ENCODE results near the gene RTN4.

RTN4 gene

DNA sequence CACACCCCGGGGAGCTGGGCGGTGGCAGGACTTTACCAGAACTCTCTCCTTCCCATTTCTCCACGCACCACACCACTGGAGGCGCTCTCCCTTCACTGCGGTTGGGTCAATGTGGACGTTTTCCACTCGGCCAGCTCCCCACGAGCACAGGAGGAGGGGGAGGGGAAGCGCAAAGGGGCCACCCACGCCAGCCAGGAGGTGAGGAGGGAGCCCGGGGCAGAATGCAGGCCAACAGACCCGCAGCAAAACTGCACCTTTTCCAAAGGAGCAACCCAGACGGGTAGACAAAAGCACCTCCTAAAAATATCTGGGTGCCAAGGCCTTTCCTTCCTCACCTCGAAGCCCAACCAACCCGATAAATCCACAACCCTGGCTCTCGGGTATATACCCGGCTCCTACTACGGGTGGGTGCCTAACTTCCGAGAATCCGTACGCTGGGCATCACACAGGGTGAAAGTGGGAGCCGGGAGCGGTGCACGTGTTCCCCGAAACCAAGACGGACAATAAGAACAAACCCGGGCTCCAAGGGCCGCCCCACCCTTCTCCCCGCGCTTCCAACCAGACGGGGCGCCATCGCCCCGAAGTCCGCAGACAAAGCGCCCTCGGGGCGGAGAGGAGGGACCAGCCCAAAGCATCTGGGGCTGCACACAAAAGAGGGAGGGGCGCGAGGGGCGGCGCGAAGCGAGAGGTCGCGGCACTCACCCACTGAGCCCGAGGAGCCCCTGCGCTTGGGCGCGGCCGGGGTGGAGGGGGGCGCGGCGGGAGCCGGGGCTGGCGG lies 1.0 kb downstream of the RTN4 start:
- TF ChIP-seq, protein P1, sequence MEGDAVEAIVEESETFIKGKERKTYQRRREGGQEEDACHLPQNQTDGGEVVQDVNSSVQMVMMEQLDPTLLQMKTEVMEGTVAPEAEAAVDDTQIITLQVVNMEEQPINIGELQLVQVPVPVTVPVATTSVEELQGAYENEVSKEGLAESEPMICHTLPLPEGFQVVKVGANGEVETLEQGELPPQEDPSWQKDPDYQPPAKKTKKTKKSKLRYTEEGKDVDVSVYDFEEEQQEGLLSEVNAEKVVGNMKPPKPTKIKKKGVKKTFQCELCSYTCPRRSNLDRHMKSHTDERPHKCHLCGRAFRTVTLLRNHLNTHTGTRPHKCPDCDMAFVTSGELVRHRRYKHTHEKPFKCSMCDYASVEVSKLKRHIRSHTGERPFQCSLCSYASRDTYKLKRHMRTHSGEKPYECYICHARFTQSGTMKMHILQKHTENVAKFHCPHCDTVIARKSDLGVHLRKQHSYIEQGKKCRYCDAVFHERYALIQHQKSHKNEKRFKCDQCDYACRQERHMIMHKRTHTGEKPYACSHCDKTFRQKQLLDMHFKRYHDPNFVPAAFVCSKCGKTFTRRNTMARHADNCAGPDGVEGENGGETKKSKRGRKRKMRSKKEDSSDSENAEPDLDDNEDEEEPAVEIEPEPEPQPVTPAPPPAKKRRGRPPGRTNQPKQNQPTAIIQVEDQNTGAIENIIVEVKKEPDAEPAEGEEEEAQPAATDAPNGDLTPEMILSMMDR (IDR thresholded peaks at IDR 0.05; ENCODE audit: low read length, missing control alignments), result peak; percentile 78
- peak overlapping the region; percentile 96 for H3K4me3 ChIP-seq (replicated peaks; ENCODE audit: low read depth, low read length)
- peak; percentile 82 for DNase-seq (ENCODE audit: low read depth)

DNA sequence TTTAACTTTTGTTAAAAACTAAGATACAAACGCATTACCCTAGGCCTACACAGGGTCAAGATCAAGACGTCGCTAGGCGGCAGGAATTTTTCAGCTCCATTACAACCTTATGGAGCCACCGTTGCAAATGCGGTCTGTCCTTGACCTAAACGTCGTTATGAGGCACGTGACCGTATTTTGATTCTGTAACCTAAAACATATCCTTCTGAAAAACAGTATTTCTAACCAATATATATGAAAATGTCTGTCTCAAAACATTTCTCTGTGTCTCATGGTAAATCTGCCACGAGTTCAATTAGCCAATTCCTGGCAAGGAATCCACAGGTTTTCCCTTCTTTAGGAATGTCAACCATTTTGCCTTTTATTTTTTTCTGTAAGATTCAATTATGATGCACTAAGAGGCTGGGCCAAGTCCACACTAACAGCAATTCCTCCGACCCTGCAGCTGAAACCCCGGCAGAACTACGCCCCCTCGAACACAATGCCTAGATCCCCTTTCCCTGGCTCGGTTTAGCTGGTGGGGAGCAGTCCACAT lies 1.7 kb downstream of the RTN4 start:
- TF ChIP-seq, protein P1 (IDR thresholded peaks at IDR 0.05; ENCODE audit: low read length, missing control alignments), result peak; percentile 23
- H3K4me3 ChIP-seq (replicated peaks; ENCODE audit: low read depth, low read length), result peak overlapping the region; percentile 96
- DNase-seq (ENCODE audit: low read depth), result peak; percentile 53

DNA sequence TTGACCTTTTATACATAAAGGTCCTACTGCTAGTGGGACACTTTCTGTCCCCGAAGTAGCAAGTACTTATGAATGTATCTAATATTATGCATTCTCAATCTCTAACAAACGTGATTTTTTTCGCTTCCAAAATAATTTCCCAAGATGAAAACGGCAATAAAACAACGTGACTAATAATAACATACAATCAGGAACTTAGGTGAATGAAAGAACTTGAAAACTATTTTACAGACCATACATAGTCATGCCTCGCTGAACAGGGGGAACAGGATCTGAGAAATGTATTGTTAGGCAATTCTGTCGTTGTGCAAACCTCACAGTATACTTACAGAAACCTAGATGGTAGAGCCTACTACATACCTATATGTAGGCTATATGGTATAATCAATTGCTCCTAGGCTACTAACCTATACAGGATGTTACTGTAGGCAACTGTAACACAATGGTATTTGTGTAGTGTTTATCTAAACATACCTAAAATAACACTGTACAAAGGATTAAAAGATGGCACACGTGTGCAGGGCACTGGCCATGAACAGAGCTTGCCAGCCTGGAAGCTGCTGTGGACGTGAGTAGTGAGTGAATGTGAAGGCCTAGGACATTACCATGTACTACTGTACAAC lies 2.5 kb downstream of the RTN4 start:
- TF ChIP-seq, protein P1 (IDR thresholded peaks at IDR 0.05; ENCODE audit: low read length, missing control alignments), result no peak
- peak; percentile 67 for DNase-seq (ENCODE audit: low read depth)
- peak overlapping the region; percentile 96 for H3K4me3 ChIP-seq (replicated peaks; ENCODE audit: low read depth, low read length)

DNA sequence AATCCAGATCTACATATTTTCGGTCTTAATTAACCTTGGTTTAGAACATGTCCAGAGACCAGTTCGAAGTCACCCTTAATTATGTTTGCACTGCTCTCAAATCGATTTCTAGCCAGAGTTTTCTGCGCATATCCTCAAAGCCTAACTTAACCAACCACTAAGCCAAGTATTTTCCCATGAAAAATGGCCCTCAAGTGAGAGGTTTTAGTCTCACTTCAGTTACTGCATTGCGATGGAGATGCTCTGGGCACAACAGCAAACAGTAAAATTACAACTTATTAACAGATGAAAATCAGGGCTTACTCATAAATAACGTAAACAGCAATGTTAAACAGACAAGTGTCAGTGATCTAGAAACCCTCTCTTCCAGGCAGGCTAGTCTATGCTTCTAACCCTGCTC lies 4.5 kb downstream of the RTN4 start:
- TF ChIP-seq, protein P1 (IDR thresholded peaks at IDR 0.05; ENCODE audit: low read length, missing control alignments), result no peak
- DNase-seq (ENCODE audit: low read depth), result no peak
- peak overlapping the region; percentile 96 for H3K4me3 ChIP-seq (replicated peaks; ENCODE audit: low read depth, low read length)

DNA sequence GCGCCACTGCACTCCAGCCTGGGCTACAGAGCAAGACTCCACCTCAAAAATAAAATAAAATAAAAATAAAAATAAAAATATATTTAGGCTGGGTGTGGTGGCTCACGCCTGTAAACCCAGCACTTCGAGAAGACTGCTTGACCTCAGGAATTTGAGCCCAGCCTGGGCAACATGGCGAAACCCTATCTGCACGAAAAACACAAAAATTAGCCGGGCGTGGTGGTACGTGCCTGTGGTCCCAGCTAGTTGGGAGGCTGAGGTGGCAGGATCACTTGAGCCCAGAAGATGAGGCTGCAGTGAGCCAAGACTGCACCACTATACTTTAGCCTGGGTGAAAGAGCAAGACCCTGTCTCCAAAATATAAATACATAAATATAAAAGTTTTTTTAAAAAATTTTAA lies 6.4 kb downstream of the RTN4 start:
- H3K4me3 ChIP-seq (replicated peaks; ENCODE audit: low read depth, low read length), result no peak overlapping the region
- TF ChIP-seq, protein P1 (IDR thresholded peaks at IDR 0.05; ENCODE audit: low read length, missing control alignments), result no peak
- DNase-seq (ENCODE audit: low read depth), result no peak

DNA sequence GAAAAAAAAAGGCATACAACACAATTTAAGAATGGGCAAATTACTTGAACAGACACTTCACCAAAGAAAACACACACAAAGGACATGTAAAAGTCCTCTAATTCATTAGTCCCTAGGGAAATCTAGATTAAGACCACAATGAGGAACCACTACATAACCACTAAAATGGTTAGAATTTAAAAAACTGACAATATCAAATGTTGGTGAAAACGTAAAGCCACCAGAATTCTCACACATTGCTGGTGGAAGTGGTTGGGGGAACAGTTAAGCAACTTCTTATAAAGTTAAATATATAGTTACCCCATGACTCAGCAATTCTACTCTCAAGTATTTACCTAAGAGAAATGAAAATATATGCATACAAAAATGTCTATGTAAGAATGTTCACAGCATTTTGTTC lies 11.8 kb downstream of the RTN4 start:
- TF ChIP-seq, protein P1 (IDR thresholded peaks at IDR 0.05; ENCODE audit: low read length, missing control alignments), result no peak
- no peak overlapping the region for H3K4me3 ChIP-seq (replicated peaks; ENCODE audit: low read depth, low read length)
- no peak for DNase-seq (ENCODE audit: low read depth)

Data from fibroblast of pulmonary artery (primary cell).